ENCODE data around the gene UGT1A3. TPM values are rescaled to one million over a fixed set of nuclear protein-coding genes. Genes with fewer than 3 reads are reported as not detected.

UGT1A3 gene
- total and polyA plus RNA-seq, 2 donors (not counting 1 experiment from before 2014, with no cell fraction given): not detected

DNA sequence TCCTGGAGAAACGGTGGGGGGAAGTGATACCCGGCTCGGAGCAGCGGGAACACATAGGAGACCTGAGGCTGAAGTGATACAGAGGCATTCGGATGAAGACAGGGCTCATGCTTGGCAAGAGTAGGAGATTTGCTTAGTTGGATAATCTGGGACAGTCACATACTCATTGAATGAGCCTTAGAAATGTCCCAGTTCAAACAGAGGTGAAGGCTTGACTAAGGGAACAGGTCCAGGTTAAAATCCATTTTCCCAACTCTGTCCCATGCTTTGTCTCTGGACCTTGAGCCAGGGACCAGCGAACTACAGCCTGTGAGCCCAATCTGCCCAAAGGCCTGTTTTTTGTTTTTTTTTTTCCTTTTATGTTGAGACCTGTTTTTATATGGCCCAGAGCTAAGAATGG, 34.9 kb upstream of the UGT1A3 start:
- Histone ChIP-seq H3K4me2 (replicated peaks; ENCODE audit: low read depth, low read length, poor library complexity, severe bottlenecking) (no peak overlapping the region), H3K9me3 (ENCODE audit: control extremely low read depth in 1 of 3, control insufficient read depth in 2 of 3, insufficient read depth in 1 of 3, low read length in 2 of 3) (no peaks in the 10 kb centered on the region), H3K36me3 (replicated peaks in 1 of 2; ENCODE audit: control extremely low read depth in 1 of 2, control insufficient read depth in 1 of 2, extremely low read depth in 1 of 2, insufficient read depth in 2 of 2, low read length in 1 of 2) (no peaks in the 10 kb centered on the region), H3K4me1 (ENCODE audit: control insufficient read depth in 2 of 2, insufficient read depth in 2 of 2, low read length in 2 of 2) (no peaks in the 10 kb centered on the region), H3K79me2 (ENCODE audit: control insufficient read depth, insufficient read depth, low read length) (no peaks in the 10 kb centered on the region), H3K27ac (ENCODE audit: low read length in 2 of 2) (no peak overlapping the region), H4K20me1 (ENCODE audit: control insufficient read depth, insufficient read depth, low read length, poor library complexity, severe bottlenecking) (no peaks in the 10 kb centered on the region), H2AFZ (ENCODE audit: insufficient read depth, low read depth, low read length, poor library complexity, severe bottlenecking) (no peak overlapping the region), H3K9ac (ENCODE audit: low read length) (no peak overlapping the region), H3K27me3 (replicated peaks in 1 of 4; ENCODE audit: control extremely low read depth in 1 of 4, control insufficient read depth in 3 of 4, insufficient read depth in 4 of 4, low read length in 3 of 4) (no peaks in the 10 kb centered on the region), H3K4me3 (ENCODE audit: control extremely low read depth in 1 of 5, extremely low read depth in 1 of 5, insufficient read depth in 1 of 5, low read depth in 2 of 5, low read length in 4 of 5) (no peak overlapping the region)
- no peak overlapping the region for H3K4me3 Mint-ChIP-seq
- TF ChIP-seq, protein P1, sequence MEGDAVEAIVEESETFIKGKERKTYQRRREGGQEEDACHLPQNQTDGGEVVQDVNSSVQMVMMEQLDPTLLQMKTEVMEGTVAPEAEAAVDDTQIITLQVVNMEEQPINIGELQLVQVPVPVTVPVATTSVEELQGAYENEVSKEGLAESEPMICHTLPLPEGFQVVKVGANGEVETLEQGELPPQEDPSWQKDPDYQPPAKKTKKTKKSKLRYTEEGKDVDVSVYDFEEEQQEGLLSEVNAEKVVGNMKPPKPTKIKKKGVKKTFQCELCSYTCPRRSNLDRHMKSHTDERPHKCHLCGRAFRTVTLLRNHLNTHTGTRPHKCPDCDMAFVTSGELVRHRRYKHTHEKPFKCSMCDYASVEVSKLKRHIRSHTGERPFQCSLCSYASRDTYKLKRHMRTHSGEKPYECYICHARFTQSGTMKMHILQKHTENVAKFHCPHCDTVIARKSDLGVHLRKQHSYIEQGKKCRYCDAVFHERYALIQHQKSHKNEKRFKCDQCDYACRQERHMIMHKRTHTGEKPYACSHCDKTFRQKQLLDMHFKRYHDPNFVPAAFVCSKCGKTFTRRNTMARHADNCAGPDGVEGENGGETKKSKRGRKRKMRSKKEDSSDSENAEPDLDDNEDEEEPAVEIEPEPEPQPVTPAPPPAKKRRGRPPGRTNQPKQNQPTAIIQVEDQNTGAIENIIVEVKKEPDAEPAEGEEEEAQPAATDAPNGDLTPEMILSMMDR (IDR thresholded peaks at IDR 0.05): no peak
- TF ChIP-seq EZH2 (IDR thresholded peaks at IDR 0.05; ENCODE audit: borderline replicate concordance, insufficient read depth, low read depth, low read length, poor library complexity, severe bottlenecking): no peak
- peaks cover 16% of the 10 kb centered on the region for H3K27me3 Mint-ChIP-seq
- CTCF ChIA-PET: no interaction called here
- POLR2A ChIA-PET: no interaction called here
- DNase-seq (no peak), ATAC-seq (ENCODE audit: low read depth) (no peak)
- intact Hi-C loops (cut with micrococcal nuclease): no loop called here
- H3K4me1 Mint-ChIP-seq: no peaks in the 10 kb centered on the region
- no peak overlapping the region for H3K27ac Mint-ChIP-seq
- WGBS (ENCODE audit: insufficient coverage): 98% methylated on average over 5 of the region's 6 CpGs
- no peaks in the 10 kb centered on the region for H3K9me3 Mint-ChIP-seq (ENCODE audit: insufficient read depth)

DNA sequence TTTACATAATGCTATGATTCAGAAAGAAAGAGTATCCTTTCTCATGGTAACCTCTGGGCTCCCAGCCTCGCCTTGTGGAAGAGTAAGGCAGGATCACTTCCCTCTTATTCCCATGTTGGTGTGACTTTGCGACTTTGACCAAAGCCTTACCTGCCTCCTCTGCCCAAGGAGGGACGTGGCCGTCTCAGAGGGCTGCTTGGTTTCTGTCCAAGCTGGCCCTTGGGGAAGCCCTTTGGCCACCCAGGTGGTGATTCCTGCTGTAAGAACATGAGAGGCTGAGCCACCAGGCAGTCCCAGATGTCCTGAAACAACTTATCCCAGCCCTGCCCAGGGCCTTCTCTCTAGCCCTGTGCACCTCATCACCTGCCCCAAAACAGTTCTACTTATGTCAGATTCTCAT, 30.1 kb upstream of the UGT1A3 start:
- peaks cover 0 to 1% (median 0%) of the 10 kb centered on the region in 3 donors for H3K9me3 ChIP-seq (ENCODE audit: control extremely low read depth in 1 of 3, control insufficient read depth in 2 of 3, insufficient read depth in 1 of 3, low read length in 2 of 3)
- intact Hi-C loops (cut with micrococcal nuclease): no loop called here
- Mint-ChIP-seq H3K4me1 (no peaks in the 10 kb centered on the region), H3K4me3 (no peak overlapping the region), H3K27me3 (peaks cover 14% of the 10 kb centered on the region), H3K27ac (no peak overlapping the region), H3K9me3 (ENCODE audit: insufficient read depth) (no peaks in the 10 kb centered on the region)
- H3K36me3 ChIP-seq (replicated peaks in 1 of 2; ENCODE audit: control extremely low read depth in 1 of 2, control insufficient read depth in 1 of 2, extremely low read depth in 1 of 2, insufficient read depth in 2 of 2, low read length in 1 of 2): no peaks in the 10 kb centered on the region
- ATAC-seq (ENCODE audit: low read depth) (no peak), DNase-seq (no peak)
- H4K20me1 ChIP-seq (ENCODE audit: control insufficient read depth, insufficient read depth, low read length, poor library complexity, severe bottlenecking): no peaks in the 10 kb centered on the region
- H3K4me1 ChIP-seq (ENCODE audit: control insufficient read depth in 2 of 2, insufficient read depth in 2 of 2, low read length in 2 of 2): no peaks in the 10 kb centered on the region
- no peak overlapping the region for H3K9ac ChIP-seq (ENCODE audit: low read length)
- WGBS (ENCODE audit: insufficient coverage): 92% methylated on average over 3 of the region's 4 CpGs
- H3K27ac ChIP-seq (ENCODE audit: low read length in 2 of 2): no peak overlapping the region
- H3K79me2 ChIP-seq (ENCODE audit: control insufficient read depth, insufficient read depth, low read length): no peaks in the 10 kb centered on the region
- no peaks in the 10 kb centered on the region for H3K27me3 ChIP-seq (replicated peaks in 1 of 4; ENCODE audit: control extremely low read depth in 1 of 4, control insufficient read depth in 3 of 4, insufficient read depth in 4 of 4, low read length in 3 of 4)
- TF ChIP-seq, protein P1 (IDR thresholded peaks at IDR 0.05): no peak
- TF ChIP-seq EZH2 (IDR thresholded peaks at IDR 0.05; ENCODE audit: borderline replicate concordance, insufficient read depth, low read depth, low read length, poor library complexity, severe bottlenecking): no peak
- no peak overlapping the region for H2AFZ ChIP-seq (ENCODE audit: insufficient read depth, low read depth, low read length, poor library complexity, severe bottlenecking)
- POLR2A ChIA-PET: no interaction called here
- H3K4me2 ChIP-seq (replicated peaks; ENCODE audit: low read depth, low read length, poor library complexity, severe bottlenecking): no peak overlapping the region
- H3K4me3 ChIP-seq (ENCODE audit: control extremely low read depth in 1 of 5, extremely low read depth in 1 of 5, insufficient read depth in 1 of 5, low read depth in 2 of 5, low read length in 4 of 5): no peak overlapping the region
- CTCF ChIA-PET: no interaction called here

Measured in B cell (primary cell).